Vagina (tissue), 2 donors: ENCODE results near the gene INTS1. TPM values are rescaled to one million over a fixed set of nuclear protein-coding genes. Genes with fewer than 3 reads are reported as not detected.

ENCODE experiments used
- DNase-seq, 2 donors: peaks; one replicate each; pipeline ENCODE4 v3.0.0-alpha.2; 2017; ENCODE audit errors: extremely low spot score in 2 of 2
- H3K27ac ChIP-seq: fragments of 200-600 bp; sonication (generic); one replicate; pipeline ENCODE4 v1.5.1; 2019
- H3K27me3 ChIP-seq: fragments of 200-600 bp; sonication (generic); one replicate; pipeline ENCODE4 v1.5.1; 2019
- H3K36me3 ChIP-seq, 2 donors: fragments of 200-600 bp; sonication (generic); one replicate each; pipeline ENCODE4 v1.5.1; 2017 to 2019
- H3K4me1 ChIP-seq: fragments of 200-600 bp; sonication (generic); one replicate; pipeline ENCODE4 v1.5.1; 2019
- H3K4me3 ChIP-seq, 2 donors: fragments of 200-600 bp; sonication (generic); 1 replicate in 1 of 2; 2 replicates in 1 of 2; pipeline ENCODE4 v1.5.1; 2016 to 2019
- H3K9me3 ChIP-seq: fragments of 200-600 bp; sonication (generic); one replicate; pipeline ENCODE4 v1.5.1; 2019
- POLR2A ChIP-seq, 2 donors: fragments of 450-650 bp; IDR thresholded peaks; one replicate each; pipeline ENCODE4 v1.6.1; 2017; ENCODE audit warnings: antibody characterized with exemption in 2 of 2, mild to moderate bottlenecking in 2 of 2, moderate library complexity in 2 of 2
- POLR2AphosphoS5 ChIP-seq, 2 donors: sonication (generic); formaldehyde crosslinking; IDR thresholded peaks; one replicate each; pipeline ENCODE4 v1.9.0; 2017; ENCODE audit warnings: antibody characterized with exemption in 2 of 2, mild to moderate bottlenecking in 2 of 2, low read depth in 1 of 2; ENCODE audit not compliant: insufficient read depth in 1 of 2
- intact Hi-C: fragments of 100-400 bp; cut with DNase I; formaldehyde crosslinking; loops from one replicate; pipeline ENCODE4 v1.15.1; 2023
- total RNA-seq: library from RNA; depleted of rRNA; stranded (reverse); fragments of >200 nt; gene quantifications from one replicate; pipeline ENCODE4 v1.2.3, GENCODE V29; 2016
- TF ChIP-seq, protein P1 (sequence below), 3 experiments: fragments of 450-650 bp in 2 of 3; fragments of 200-600 bp in 1 of 3; sonication (generic) in 1 of 3; IDR thresholded peaks; one replicate each; pipeline ENCODE4 v1.5.1; 2017 to 2019; ENCODE audit warnings: antibody characterized with exemption in 3 of 3, mild to moderate bottlenecking in 2 of 3, moderate library complexity in 2 of 3

INTS1 gene
- total RNA-seq, 1 donor from 2014 or later: 67.3 TPM

- Histone ChIP-seq H3K9me3 (no peaks in the 10 kb centered on the region), H3K4me3 (no peak overlapping the region), H3K27ac (no peak overlapping the region), H3K27me3 (no peaks in the 10 kb centered on the region), H3K4me1 (no peaks in the 10 kb centered on the region), H3K36me3 (peaks cover 0 to 73% of the 10 kb centered on the region in 2 donors)
- DNase-seq: no peak
- TF ChIP-seq POLR2AphosphoS5 (IDR thresholded peaks at IDR 0.05; ENCODE audit: insufficient read depth in 1 of 2, low read depth in 1 of 2): no peak
- no peak for TF ChIP-seq POLR2A (IDR thresholded peaks at IDR 0.05)
- TF ChIP-seq, protein P1, sequence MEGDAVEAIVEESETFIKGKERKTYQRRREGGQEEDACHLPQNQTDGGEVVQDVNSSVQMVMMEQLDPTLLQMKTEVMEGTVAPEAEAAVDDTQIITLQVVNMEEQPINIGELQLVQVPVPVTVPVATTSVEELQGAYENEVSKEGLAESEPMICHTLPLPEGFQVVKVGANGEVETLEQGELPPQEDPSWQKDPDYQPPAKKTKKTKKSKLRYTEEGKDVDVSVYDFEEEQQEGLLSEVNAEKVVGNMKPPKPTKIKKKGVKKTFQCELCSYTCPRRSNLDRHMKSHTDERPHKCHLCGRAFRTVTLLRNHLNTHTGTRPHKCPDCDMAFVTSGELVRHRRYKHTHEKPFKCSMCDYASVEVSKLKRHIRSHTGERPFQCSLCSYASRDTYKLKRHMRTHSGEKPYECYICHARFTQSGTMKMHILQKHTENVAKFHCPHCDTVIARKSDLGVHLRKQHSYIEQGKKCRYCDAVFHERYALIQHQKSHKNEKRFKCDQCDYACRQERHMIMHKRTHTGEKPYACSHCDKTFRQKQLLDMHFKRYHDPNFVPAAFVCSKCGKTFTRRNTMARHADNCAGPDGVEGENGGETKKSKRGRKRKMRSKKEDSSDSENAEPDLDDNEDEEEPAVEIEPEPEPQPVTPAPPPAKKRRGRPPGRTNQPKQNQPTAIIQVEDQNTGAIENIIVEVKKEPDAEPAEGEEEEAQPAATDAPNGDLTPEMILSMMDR (IDR thresholded peaks at IDR 0.05): no peak
- intact Hi-C loops: loop anchor here (5.0 kb wide), 1 partner anchor 1152 kb away; no protein-coding TSS in a partner anchor
Observed at GRCh38 chr7:1489336-1489735, 14.9 kb downstream of the INTS1 start.

GRCh38 chr7:1488016-1488415 is 16.2 kb downstream of the INTS1 start:
- intact Hi-C loops: loop anchor here (5.0 kb wide), 1 partner anchor 1151 kb away; no protein-coding TSS in a partner anchor

DNA sequence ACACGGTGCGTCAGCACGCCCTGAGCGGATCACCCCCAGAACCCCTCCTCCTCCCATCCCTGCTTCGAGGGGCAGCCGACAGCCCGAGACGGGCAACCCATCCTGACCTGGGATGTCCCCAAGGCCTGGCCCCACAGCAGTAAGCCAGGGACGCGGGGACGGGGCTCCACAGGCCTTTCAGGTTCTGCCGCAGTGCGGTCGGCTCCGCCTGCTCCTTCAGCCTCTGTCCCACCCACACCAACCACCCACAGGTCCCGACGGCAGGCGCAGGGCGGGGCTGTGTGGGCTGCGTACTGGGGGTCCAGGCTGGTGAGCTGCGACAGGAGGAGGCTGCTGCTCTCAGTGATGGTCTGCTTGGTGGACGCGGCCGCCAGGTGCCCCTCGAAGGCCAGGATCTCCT is 16.7 kb downstream of the INTS1 start:
- Histone ChIP-seq H3K36me3 (peaks cover 0 to 88% of the 10 kb centered on the region in 2 donors), H3K4me1 (no peaks in the 10 kb centered on the region)

More at GRCh38 chr7:1488016-1488415, 16.2 kb downstream of the INTS1 start:
- no peaks in the 10 kb centered on the region for H3K4me1 ChIP-seq
- H3K9me3 ChIP-seq: no peaks in the 10 kb centered on the region
- TF ChIP-seq POLR2A (IDR thresholded peaks at IDR 0.05) (no peak), POLR2AphosphoS5 (IDR thresholded peaks at IDR 0.05; ENCODE audit: insufficient read depth in 1 of 2, low read depth in 1 of 2) (no peak)
- TF ChIP-seq, protein P1 (IDR thresholded peaks at IDR 0.05): no peak
- H3K36me3 ChIP-seq: peaks cover 0 to 83% of the 10 kb centered on the region in 2 donors
- no peaks in the 10 kb centered on the region for H3K27me3 ChIP-seq
- no peak for DNase-seq
- no peak overlapping the region for H3K27ac ChIP-seq
- no peak overlapping the region for H3K4me3 ChIP-seq

DNA sequence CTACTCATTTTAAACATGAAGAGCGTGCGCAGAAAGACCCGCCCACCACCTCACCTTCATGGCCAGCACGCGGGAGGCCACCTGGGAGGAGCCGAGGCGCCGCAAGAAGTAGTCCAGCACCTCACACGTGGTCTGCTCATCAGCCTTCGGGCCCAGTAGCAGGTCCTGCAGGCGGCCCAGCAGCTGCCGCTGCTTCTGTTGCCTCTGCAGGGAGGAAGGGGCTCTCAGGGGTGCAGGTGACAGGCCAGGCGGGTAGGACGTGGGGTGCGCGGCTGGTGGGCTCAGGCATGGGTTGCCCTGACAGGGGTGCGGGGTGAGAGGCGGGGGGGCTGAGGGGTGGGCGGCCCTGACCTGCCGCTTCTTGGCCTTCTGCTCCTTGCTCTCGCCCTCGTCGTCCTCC is 17.6 kb downstream of the INTS1 start:
- TF ChIP-seq, protein P1 (IDR thresholded peaks at IDR 0.05): no peak
- no peak for TF ChIP-seq POLR2AphosphoS5 (IDR thresholded peaks at IDR 0.05; ENCODE audit: insufficient read depth in 1 of 2, low read depth in 1 of 2)
- no peak for TF ChIP-seq POLR2A (IDR thresholded peaks at IDR 0.05)

More for the DNA sequence above, 16.7 kb downstream of the INTS1 start:
- Histone ChIP-seq H3K27ac (no peak overlapping the region), H3K27me3 (no peaks in the 10 kb centered on the region), H3K9me3 (no peaks in the 10 kb centered on the region), H3K4me3 (no peak overlapping the region)
- TF ChIP-seq POLR2AphosphoS5 (IDR thresholded peaks at IDR 0.05; ENCODE audit: insufficient read depth in 1 of 2, low read depth in 1 of 2) (no peak), POLR2A (IDR thresholded peaks at IDR 0.05) (no peak)
- TF ChIP-seq, protein P1 (IDR thresholded peaks at IDR 0.05): no peak
- intact Hi-C loops: loop anchor here (5.0 kb wide), 1 partner anchor 1150 kb away; no protein-coding TSS in a partner anchor
- no peak for DNase-seq

GRCh38 chr7:1485156-1485555 is 19.0 kb downstream of the INTS1 start:
- peaks cover 0 to 88% of the 10 kb centered on the region in 2 donors for H3K36me3 ChIP-seq
- H3K9me3 ChIP-seq: no peaks in the 10 kb centered on the region
- no peak for DNase-seq
- no peak overlapping the region for H3K27ac ChIP-seq
- no peaks in the 10 kb centered on the region for H3K27me3 ChIP-seq
- no peaks in the 10 kb centered on the region for H3K4me1 ChIP-seq
- no peak overlapping the region for H3K4me3 ChIP-seq
- TF ChIP-seq POLR2AphosphoS5 (IDR thresholded peaks at IDR 0.05; ENCODE audit: insufficient read depth in 1 of 2, low read depth in 1 of 2) (no peak), POLR2A (IDR thresholded peaks at IDR 0.05) (no peak)
- TF ChIP-seq, protein P1 (IDR thresholded peaks at IDR 0.05): no peak
- intact Hi-C loops: loop anchor here (5.0 kb wide), 1 partner anchor 1148 kb away; no protein-coding TSS in a partner anchor

More for the DNA sequence above, 17.6 kb downstream of the INTS1 start:
- no peaks in the 10 kb centered on the region for H3K27me3 ChIP-seq
- DNase-seq: no peak
- no peak overlapping the region for H3K27ac ChIP-seq
- intact Hi-C loops: loop anchor here (5.0 kb wide), 1 partner anchor 1149 kb away; no protein-coding TSS in a partner anchor
- H3K4me1 ChIP-seq: no peaks in the 10 kb centered on the region
- no peak overlapping the region for H3K4me3 ChIP-seq
- peaks cover 0 to 89% of the 10 kb centered on the region in 2 donors for H3K36me3 ChIP-seq
- H3K9me3 ChIP-seq: no peaks in the 10 kb centered on the region
